ENCODE data around the gene UBE2U.

Gene UBE2U

GRCh38 chr1:64295561-64295960 lies 92.1 kb downstream of the UBE2U start:
- DNase-seq: peak; percentile 8

- no peak for DNase-seq
Observed at GRCh38 chr1:64296459-64296858, 93.0 kb downstream of the UBE2U start.

- DNase-seq: no peak
Observed at GRCh38 chr1:64302194-64302593, 98.8 kb downstream of the UBE2U start.

GRCh38 chr1:64302971-64303370 lies 99.5 kb downstream of the UBE2U start:
- DNase-seq: peak; percentile 37

- no peak for DNase-seq
Observed at GRCh38 chr1:64304823-64305222, 101.4 kb downstream of the UBE2U start.

GRCh38 chr1:64308866-64309265 lies 105.4 kb downstream of the UBE2U start:
- DNase-seq: no peak

- DNase-seq: no peak
Observed at GRCh38 chr1:64309431-64309831, 106.0 kb downstream of the UBE2U start.

- no peak for DNase-seq
Observed at GRCh38 chr1:64310760-64311159, 107.3 kb downstream of the UBE2U start.

- DNase-seq: no peak
Observed at GRCh38 chr1:64312431-64312830, 109.0 kb downstream of the UBE2U start.

GRCh38 chr1:64315402-64315801 lies 112.0 kb downstream of the UBE2U start:
- DNase-seq: no peak

All from HCEC 1CT (cell line).